ENCODE measurements around the gene ST13.

GRCh38 chr22:40789131-40789530, 67.3 kb downstream of the ST13 start:
- no peak for TF ChIP-seq POLR2AphosphoS5 (IDR thresholded peaks at IDR 0.05; ENCODE audit: low read depth, low read length)
- TF ChIP-seq, protein P1, sequence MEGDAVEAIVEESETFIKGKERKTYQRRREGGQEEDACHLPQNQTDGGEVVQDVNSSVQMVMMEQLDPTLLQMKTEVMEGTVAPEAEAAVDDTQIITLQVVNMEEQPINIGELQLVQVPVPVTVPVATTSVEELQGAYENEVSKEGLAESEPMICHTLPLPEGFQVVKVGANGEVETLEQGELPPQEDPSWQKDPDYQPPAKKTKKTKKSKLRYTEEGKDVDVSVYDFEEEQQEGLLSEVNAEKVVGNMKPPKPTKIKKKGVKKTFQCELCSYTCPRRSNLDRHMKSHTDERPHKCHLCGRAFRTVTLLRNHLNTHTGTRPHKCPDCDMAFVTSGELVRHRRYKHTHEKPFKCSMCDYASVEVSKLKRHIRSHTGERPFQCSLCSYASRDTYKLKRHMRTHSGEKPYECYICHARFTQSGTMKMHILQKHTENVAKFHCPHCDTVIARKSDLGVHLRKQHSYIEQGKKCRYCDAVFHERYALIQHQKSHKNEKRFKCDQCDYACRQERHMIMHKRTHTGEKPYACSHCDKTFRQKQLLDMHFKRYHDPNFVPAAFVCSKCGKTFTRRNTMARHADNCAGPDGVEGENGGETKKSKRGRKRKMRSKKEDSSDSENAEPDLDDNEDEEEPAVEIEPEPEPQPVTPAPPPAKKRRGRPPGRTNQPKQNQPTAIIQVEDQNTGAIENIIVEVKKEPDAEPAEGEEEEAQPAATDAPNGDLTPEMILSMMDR (IDR thresholded peaks at IDR 0.05) = no peak
- TF ChIP-seq, protein P2, sequence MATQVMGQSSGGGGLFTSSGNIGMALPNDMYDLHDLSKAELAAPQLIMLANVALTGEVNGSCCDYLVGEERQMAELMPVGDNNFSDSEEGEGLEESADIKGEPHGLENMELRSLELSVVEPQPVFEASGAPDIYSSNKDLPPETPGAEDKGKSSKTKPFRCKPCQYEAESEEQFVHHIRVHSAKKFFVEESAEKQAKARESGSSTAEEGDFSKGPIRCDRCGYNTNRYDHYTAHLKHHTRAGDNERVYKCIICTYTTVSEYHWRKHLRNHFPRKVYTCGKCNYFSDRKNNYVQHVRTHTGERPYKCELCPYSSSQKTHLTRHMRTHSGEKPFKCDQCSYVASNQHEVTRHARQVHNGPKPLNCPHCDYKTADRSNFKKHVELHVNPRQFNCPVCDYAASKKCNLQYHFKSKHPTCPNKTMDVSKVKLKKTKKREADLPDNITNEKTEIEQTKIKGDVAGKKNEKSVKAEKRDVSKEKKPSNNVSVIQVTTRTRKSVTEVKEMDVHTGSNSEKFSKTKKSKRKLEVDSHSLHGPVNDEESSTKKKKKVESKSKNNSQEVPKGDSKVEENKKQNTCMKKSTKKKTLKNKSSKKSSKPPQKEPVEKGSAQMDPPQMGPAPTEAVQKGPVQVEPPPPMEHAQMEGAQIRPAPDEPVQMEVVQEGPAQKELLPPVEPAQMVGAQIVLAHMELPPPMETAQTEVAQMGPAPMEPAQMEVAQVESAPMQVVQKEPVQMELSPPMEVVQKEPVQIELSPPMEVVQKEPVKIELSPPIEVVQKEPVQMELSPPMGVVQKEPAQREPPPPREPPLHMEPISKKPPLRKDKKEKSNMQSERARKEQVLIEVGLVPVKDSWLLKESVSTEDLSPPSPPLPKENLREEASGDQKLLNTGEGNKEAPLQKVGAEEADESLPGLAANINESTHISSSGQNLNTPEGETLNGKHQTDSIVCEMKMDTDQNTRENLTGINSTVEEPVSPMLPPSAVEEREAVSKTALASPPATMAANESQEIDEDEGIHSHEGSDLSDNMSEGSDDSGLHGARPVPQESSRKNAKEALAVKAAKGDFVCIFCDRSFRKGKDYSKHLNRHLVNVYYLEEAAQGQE (IDR thresholded peaks at IDR 0.05; ENCODE audit: insufficient read depth in 1 of 2, low read depth in 2 of 2, low read length in 1 of 2) = no peak
- TF ChIP-seq SIN3A (IDR thresholded peaks at IDR 0.05; ENCODE audit: borderline replicate concordance, insufficient read depth, low read depth, low read length) = no peak
- TF ChIP-seq TCF7L2 (IDR thresholded peaks at IDR 0.05; ENCODE audit: low read depth, low read length) = no peak

Data from Panc1 (cell line).